Loucy (cell line): ENCODE data around the gene ROBO1.
"Not testable (repeated sequence)": the region's sequence is repeated elsewhere in the genome, so short reads cannot be mapped to it uniquely, and the experiment has no call there.

ENCODE experiments used
- H2AFZ ChIP-seq: fragments of 200-600 bp; sonication (generic); 2 replicates; pipeline ENCODE4 v1.6.0; 2016; ENCODE audit warnings: antibody characterized with exemption, mild to moderate bottlenecking, low read length, moderate library complexity
- H3F3A ChIP-seq: fragments of 200-600 bp; 2 replicates; pipeline ENCODE4 v1.6.0; 2016; ENCODE audit warnings: antibody characterized with exemption, low read depth, mild to moderate bottlenecking
- H3K27me3 ChIP-seq: fragments of 200-600 bp; sonication (generic); 2 replicates; pipeline ENCODE4 v1.6.1; 2014; ENCODE audit warnings: low read length, mild to moderate bottlenecking; ENCODE audit not compliant: insufficient read depth, poor library complexity, severe bottlenecking
- H3K36me3 ChIP-seq: fragments of 200-600 bp; sonication (generic); 2 replicates; pipeline ENCODE4 v1.6.1; 2016; ENCODE audit warnings: low read length; ENCODE audit not compliant: insufficient read depth
- H3K4me1 ChIP-seq: fragments of 200-600 bp; sonication (generic); 2 replicates; pipeline ENCODE4 v1.5.1; 2014; ENCODE audit warnings: low read length, mild to moderate bottlenecking; ENCODE audit not compliant: insufficient read depth, poor library complexity, severe bottlenecking
- H3K4me2 ChIP-seq: fragments of 200-600 bp; sonication (generic); 2 replicates; pipeline ENCODE4 v1.6.0; 2014; ENCODE audit warnings: antibody characterized with exemption, low read length, low read depth, mild to moderate bottlenecking; ENCODE audit not compliant: poor library complexity, severe bottlenecking
- H3K4me3 ChIP-seq: fragments of 200-600 bp; sonication (generic); 2 replicates; pipeline ENCODE4 v1.5.1; 2014; ENCODE audit warnings: low read length, mild to moderate bottlenecking, mixed read lengths; ENCODE audit not compliant: poor library complexity, severe bottlenecking
- H3K79me2 ChIP-seq: fragments of 200-600 bp; sonication (generic); 2 replicates; pipeline ENCODE4 v1.6.1; 2014; ENCODE audit warnings: low read length; ENCODE audit not compliant: insufficient read depth
- H3K9ac ChIP-seq: fragments of 200-600 bp; sonication (generic); 2 replicates; pipeline ENCODE4 v1.6.0; 2014; ENCODE audit warnings: mild to moderate bottlenecking, low read depth, low read length, moderate library complexity; ENCODE audit not compliant: poor library complexity, severe bottlenecking
- H3K9me2 ChIP-seq: fragments of 200-600 bp; sonication (generic); replicated peaks from 2 replicates; pipeline ENCODE4 v1.6.1; 2016; ENCODE audit warnings: low read depth, low read length, mixed read lengths
- H3K9me3 ChIP-seq: fragments of 200-600 bp; sonication (generic); 2 replicates; pipeline ENCODE4 v1.6.1; 2014; ENCODE audit warnings: mild to moderate bottlenecking, antibody characterized with exemption, low read length, low read depth; ENCODE audit not compliant: insufficient read depth
- H4K20me1 ChIP-seq: fragments of 200-600 bp; sonication (generic); 2 replicates; pipeline ENCODE4 v1.6.0; 2014; ENCODE audit warnings: antibody characterized with exemption, low read length, mild to moderate bottlenecking; ENCODE audit not compliant: insufficient read depth, poor library complexity, severe bottlenecking
- EZH2phosphoT487 ChIP-seq: fragments of 200-600 bp; IDR thresholded peaks from 2 replicates; pipeline ENCODE4 v1.6.1; 2018; ENCODE audit warnings: antibody characterized with exemption, mild to moderate bottlenecking, moderate library complexity, borderline replicate concordance
- TF ChIP-seq, protein P1 (sequence below): fragments of 200-600 bp; sonication (generic); conservative IDR thresholded peaks from 2 replicates; pipeline ENCODE4 v1.5.1; 2014; ENCODE audit warnings: mild to moderate bottlenecking, antibody characterized with exemption, low read length

Gene ROBO1

DNA sequence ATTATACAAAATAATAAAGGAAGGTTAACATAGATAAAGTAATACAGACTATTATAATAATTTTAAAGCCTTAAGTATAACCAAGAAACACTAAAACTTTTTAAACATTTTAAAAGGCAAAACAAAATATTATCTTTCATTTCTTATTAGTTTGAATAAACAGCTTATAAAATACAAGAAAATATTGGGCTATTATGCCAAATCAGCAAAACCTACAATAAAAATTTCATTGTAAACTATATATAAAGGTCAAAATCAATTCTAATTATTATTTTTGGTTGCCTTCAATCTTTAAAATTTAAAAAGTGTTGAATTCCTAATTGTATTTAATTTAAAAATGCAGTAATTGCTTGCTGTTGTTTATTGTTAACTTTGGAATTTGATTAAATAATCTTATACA, 430.0 kb downstream of the ROBO1 start:
- H3K4me3 ChIP-seq, result no peak overlapping the region
- no peaks in the 10 kb centered on the region for H3K36me3 ChIP-seq
- H2AFZ ChIP-seq, result no peak overlapping the region
- H3K4me2 ChIP-seq, result no peak overlapping the region
- no peaks in the 10 kb centered on the region for H3K9me2 ChIP-seq
- TF ChIP-seq, protein P1, sequence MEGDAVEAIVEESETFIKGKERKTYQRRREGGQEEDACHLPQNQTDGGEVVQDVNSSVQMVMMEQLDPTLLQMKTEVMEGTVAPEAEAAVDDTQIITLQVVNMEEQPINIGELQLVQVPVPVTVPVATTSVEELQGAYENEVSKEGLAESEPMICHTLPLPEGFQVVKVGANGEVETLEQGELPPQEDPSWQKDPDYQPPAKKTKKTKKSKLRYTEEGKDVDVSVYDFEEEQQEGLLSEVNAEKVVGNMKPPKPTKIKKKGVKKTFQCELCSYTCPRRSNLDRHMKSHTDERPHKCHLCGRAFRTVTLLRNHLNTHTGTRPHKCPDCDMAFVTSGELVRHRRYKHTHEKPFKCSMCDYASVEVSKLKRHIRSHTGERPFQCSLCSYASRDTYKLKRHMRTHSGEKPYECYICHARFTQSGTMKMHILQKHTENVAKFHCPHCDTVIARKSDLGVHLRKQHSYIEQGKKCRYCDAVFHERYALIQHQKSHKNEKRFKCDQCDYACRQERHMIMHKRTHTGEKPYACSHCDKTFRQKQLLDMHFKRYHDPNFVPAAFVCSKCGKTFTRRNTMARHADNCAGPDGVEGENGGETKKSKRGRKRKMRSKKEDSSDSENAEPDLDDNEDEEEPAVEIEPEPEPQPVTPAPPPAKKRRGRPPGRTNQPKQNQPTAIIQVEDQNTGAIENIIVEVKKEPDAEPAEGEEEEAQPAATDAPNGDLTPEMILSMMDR, result no peak
- TF ChIP-seq EZH2phosphoT487, result no peak
- no peaks in the 10 kb centered on the region for H3K4me1 ChIP-seq
- H3K79me2 ChIP-seq, result no peaks in the 10 kb centered on the region
- H3K9me3 ChIP-seq, result no peaks in the 10 kb centered on the region
- no peaks in the 10 kb centered on the region for H3K27me3 ChIP-seq
- no peaks in the 10 kb centered on the region for H4K20me1 ChIP-seq
- H3K9ac ChIP-seq, result no peak overlapping the region
- H3F3A ChIP-seq, result no peaks in the 10 kb centered on the region

DNA sequence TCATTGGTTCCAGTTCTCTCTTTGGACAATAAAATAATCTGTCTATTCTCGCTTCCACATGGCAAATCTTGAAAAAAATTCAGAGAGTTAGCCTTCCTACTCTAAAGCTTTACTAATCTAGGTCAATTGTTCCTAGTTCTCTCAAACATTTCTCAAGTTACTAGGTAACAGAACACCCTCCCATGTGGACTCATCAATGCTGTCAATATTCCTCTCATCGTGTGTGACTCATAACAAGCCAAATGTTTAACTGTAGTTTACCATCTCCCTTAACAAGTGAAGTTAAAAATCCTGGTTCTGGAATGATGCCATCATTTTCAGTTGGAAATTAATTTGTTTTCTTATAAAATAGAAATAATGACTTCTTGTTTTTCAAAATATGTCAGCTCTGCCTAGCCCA, 438.6 kb downstream of the ROBO1 start:
- Histone ChIP-seq H3K9me3 (no peaks in the 10 kb centered on the region), H3K4me2 (no peak overlapping the region), H3K4me1 (no peaks in the 10 kb centered on the region), H3K9ac (no peak overlapping the region), H3K27me3 (no peaks in the 10 kb centered on the region), H3K36me3 (no peaks in the 10 kb centered on the region), H3F3A (no peaks in the 10 kb centered on the region), H4K20me1 (no peaks in the 10 kb centered on the region), H3K79me2 (no peaks in the 10 kb centered on the region), H3K9me2 (no peaks in the 10 kb centered on the region), H2AFZ (no peak overlapping the region), H3K4me3 (no peak overlapping the region)
- TF ChIP-seq, protein P1, result no peak
- no peak for TF ChIP-seq EZH2phosphoT487

DNA sequence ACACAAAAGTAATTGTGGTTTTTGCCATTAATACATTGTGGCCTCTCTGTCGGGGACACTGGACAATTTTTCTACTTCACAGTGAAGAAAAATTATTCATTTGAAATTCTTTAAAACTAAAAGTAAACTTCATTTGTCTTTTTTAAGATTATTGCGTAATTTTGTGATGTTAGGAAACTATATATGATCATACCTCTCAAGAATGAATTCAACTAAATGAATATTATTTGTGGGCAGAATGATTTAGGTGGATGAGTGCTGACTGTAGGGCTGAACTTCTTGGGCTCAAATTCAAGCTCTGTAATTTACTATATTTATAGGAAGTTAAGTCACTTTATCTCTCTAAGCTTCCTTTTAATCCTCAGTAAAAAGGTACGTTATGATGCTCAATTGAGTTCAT, 441.2 kb downstream of the ROBO1 start:
- H3K27me3 ChIP-seq, result no peaks in the 10 kb centered on the region
- no peaks in the 10 kb centered on the region for H3K4me1 ChIP-seq
- H3K9ac ChIP-seq, result no peak overlapping the region
- H2AFZ ChIP-seq, result no peak overlapping the region
- no peak overlapping the region for H3K4me3 ChIP-seq
- H3K9me2 ChIP-seq, result no peaks in the 10 kb centered on the region
- no peaks in the 10 kb centered on the region for H3K9me3 ChIP-seq
- no peaks in the 10 kb centered on the region for H3F3A ChIP-seq
- no peaks in the 10 kb centered on the region for H3K79me2 ChIP-seq
- H3K4me2 ChIP-seq, result no peak overlapping the region
- TF ChIP-seq EZH2phosphoT487, result no peak
- no peaks in the 10 kb centered on the region for H3K36me3 ChIP-seq
- no peaks in the 10 kb centered on the region for H4K20me1 ChIP-seq

DNA sequence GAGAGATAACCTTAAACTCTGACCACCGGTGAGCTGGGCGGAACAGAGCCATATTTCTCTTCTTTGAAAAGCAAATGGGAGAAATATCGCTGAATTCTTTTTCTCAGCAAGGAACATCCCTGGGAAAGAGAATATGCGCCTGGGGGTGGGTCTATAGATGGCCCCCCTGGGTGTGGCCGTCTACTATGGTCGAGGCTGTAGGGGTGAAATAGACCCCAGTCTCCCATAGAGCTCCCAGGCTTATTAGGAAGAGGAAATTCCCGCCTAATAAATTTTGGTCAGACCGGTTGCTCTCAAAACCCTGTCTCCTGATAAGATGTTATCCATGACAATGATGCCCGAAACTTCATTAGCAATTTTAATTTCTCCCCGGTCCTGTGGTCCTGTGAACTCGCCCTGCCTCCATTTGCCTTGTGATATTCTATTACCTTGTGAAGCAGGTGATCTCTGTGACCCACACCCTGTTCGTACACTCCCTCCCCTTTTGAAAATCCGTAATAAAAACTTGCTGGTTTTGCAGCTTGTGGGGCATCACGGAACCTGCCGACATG, 441.9 kb downstream of the ROBO1 start:
- not testable (repeated sequence) for H3K27me3 ChIP-seq, H3F3A ChIP-seq, H3K4me2 ChIP-seq, H4K20me1 ChIP-seq, H3K79me2 ChIP-seq, H3K9me3 ChIP-seq, H3K4me1 ChIP-seq, H2AFZ ChIP-seq, H3K36me3 ChIP-seq, H3K9ac ChIP-seq, H3K4me3 ChIP-seq, H3K9me2 ChIP-seq
